ENCODE data around the gene PIK3R1. TPM values are rescaled to one million over a fixed set of nuclear protein-coding genes. Genes with fewer than 3 reads are reported as not detected.

PIK3R1 gene
- total and polyA plus RNA-seq, 7 donors: 29.7 to 155 (median 102) TPM

GRCh38 chr5:68277431-68277830, 61.9 kb downstream of the PIK3R1 start:
- Histone ChIP-seq H3K4me1 (peaks cover 13% of the 10 kb centered on the region), H3K27ac (peak overlapping the region; percentile 59), H3K4me3 (no peak overlapping the region), H3K27me3 (ENCODE audit: insufficient read depth in 3 of 3, low read length in 2 of 3) (no peaks in the 10 kb centered on the region), H3K9me3 (no peaks in the 10 kb centered on the region), H3K36me3 (ENCODE audit: insufficient read depth in 1 of 2, low read depth in 1 of 2) (peaks cover 16 to 88% of the 10 kb centered on the region in 2 donors)
- 71 to 90% (median 76%) methylated on average over 5 of the region's 5 CpGs for whole genome bisulfite sequencing, 3 donors
- ATAC-seq (peak; percentile 68 to 88 (median 80)), DNase-seq (no peak)
- intact Hi-C loops (cut with DNase I): no loop called here
- TF ChIP-seq, protein P1, sequence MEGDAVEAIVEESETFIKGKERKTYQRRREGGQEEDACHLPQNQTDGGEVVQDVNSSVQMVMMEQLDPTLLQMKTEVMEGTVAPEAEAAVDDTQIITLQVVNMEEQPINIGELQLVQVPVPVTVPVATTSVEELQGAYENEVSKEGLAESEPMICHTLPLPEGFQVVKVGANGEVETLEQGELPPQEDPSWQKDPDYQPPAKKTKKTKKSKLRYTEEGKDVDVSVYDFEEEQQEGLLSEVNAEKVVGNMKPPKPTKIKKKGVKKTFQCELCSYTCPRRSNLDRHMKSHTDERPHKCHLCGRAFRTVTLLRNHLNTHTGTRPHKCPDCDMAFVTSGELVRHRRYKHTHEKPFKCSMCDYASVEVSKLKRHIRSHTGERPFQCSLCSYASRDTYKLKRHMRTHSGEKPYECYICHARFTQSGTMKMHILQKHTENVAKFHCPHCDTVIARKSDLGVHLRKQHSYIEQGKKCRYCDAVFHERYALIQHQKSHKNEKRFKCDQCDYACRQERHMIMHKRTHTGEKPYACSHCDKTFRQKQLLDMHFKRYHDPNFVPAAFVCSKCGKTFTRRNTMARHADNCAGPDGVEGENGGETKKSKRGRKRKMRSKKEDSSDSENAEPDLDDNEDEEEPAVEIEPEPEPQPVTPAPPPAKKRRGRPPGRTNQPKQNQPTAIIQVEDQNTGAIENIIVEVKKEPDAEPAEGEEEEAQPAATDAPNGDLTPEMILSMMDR (IDR thresholded peaks at IDR 0.05): no peak

DNA sequence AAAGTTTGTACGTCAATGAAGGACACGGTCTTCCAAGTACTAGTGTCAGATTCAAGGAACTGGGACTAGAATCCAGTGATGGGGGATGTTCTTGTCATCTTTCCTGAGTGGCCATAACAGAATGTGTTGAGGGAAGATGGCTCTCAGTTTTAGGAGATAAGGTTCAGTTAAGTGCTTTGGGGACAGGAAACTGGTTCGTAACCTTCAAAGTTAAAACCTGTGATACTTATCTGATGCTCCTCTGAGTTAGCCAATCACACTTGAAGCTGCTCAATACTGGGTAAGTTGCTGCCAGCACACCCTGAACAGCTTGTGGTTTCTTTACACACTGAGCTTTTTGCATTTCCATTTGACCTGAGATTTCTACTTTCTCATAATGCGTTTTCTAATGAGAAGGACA, 64.4 kb downstream of the PIK3R1 start:
- DNase-seq (no peak), ATAC-seq (no peak)
- Histone ChIP-seq H3K4me1 (peaks cover 28% of the 10 kb centered on the region), H3K9me3 (no peaks in the 10 kb centered on the region), H3K27ac (no peak overlapping the region), H3K36me3 (ENCODE audit: insufficient read depth in 1 of 2, low read depth in 1 of 2) (peaks cover 14 to 98% of the 10 kb centered on the region in 2 donors), H3K27me3 (ENCODE audit: insufficient read depth in 3 of 3, low read length in 2 of 3) (no peaks in the 10 kb centered on the region), H3K4me3 (no peak overlapping the region)
- intact Hi-C loops (cut with DNase I): no loop called here
- TF ChIP-seq, protein P1 (IDR thresholded peaks at IDR 0.05): no peak
- 90 to 94% (median 92%) methylated on average over 4 of the region's 4 CpGs for WGBS, 3 donors

DNA sequence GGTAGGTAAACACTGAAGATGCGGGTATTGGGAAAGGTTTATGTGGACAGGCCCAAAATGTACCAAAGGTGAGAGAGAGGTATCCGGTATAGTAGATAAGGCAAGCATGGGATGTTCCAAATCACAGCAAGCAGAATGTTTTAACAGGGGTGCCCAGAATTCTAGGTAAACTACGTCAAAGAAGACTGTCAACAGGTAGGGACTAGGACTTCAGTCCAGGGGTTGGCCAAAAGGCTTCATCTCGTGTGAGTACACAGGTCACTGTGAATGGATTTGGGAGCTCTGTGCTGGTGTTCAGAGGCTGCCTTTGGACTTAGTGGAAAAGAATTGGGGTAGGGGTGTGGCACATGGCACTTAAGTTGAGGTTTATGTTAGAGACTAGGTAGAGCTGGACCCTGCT, 66.4 kb downstream of the PIK3R1 start:
- Histone ChIP-seq H3K27ac (no peak overlapping the region), H3K4me3 (no peak overlapping the region), H3K4me1 (peaks cover 38% of the 10 kb centered on the region), H3K36me3 (ENCODE audit: insufficient read depth in 1 of 2, low read depth in 1 of 2) (peaks cover 18 to 80% of the 10 kb centered on the region in 2 donors), H3K9me3 (no peaks in the 10 kb centered on the region), H3K27me3 (ENCODE audit: insufficient read depth in 3 of 3, low read length in 2 of 3) (no peaks in the 10 kb centered on the region)
- intact Hi-C loops (cut with DNase I): no loop called here
- no peak for ATAC-seq
- TF ChIP-seq, protein P1 (IDR thresholded peaks at IDR 0.05): no peak
- 93 to 98% (median 97%) methylated on average over 4 of the region's 4 CpGs for WGBS, 3 donors
- DNase-seq: no peak

DNA sequence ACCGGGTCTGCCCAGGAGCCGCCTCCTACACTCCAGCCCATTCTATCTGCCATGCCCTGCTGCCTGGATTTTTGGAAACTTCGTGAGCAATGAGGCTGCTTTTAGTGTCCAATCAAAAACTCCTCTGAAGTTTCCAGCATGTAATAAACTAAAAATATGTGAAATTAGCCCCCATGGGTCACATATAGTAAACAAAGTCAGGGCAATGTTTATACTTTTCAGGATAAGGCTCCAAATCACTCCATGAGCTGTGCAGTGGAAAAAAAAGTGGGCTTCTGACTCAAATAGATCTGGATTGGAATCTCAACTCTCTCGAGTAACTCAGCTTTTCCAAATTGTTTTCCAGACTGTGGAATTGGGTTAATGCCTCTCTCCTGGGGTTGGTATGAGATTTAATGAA, 68.2 kb downstream of the PIK3R1 start:
- H3K9me3 ChIP-seq: no peaks in the 10 kb centered on the region
- no peak overlapping the region for H3K4me3 ChIP-seq
- intact Hi-C loops (cut with DNase I): no loop called here
- peak overlapping the region; percentile 95 for H3K27ac ChIP-seq
- H3K36me3 ChIP-seq (ENCODE audit: insufficient read depth in 1 of 2, low read depth in 1 of 2): peaks cover 18 to 64% of the 10 kb centered on the region in 2 donors
- TF ChIP-seq, protein P1 (IDR thresholded peaks at IDR 0.05): no peak
- DNase-seq: no peak
- 69 to 77% (median 70%) methylated on average over 4 of the region's 4 CpGs for WGBS, 3 donors
- ATAC-seq: no peak
- peaks cover 44% of the 10 kb centered on the region for H3K4me1 ChIP-seq
- H3K27me3 ChIP-seq (ENCODE audit: insufficient read depth in 3 of 3, low read length in 2 of 3): no peaks in the 10 kb centered on the region
